ENCODE measurements around the gene MYO3B.
"Not testable (repeated sequence)": the region's sequence is repeated elsewhere in the genome, so short reads cannot be mapped to it uniquely, and the experiment has no call there.

The MYO3B gene

DNA sequence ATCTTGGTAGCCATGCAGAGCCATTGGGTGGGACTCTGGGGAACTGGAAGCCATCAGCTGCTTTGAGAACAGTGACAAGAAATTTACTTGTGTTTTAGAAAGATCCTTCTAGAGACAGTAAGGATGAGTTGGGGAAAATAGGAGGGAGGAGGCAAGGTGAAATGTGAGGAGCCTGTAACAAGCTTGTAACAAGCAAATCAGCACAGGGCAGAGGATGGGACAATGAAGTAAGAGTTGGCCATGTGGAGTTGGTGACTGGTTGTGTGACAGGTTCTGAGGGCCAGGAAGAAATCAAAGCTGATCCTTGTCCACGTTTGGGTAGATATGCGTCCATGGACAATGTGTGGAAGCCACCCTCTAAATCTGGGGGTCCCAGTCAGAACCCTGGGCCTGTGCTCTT, 84.4 kb downstream of the MYO3B start:
- DNase-seq = no peak

- DNase-seq = no peak
Observed at GRCh38 chr2:170262806-170263205, 84.9 kb downstream of the MYO3B start.

- not testable (repeated sequence) for DNase-seq
Observed at GRCh38 chr2:170263728-170264521, 86.0 kb downstream of the MYO3B start.

- DNase-seq = no peak
Observed at GRCh38 chr2:170264522-170264860, 86.5 kb downstream of the MYO3B start.

DNA sequence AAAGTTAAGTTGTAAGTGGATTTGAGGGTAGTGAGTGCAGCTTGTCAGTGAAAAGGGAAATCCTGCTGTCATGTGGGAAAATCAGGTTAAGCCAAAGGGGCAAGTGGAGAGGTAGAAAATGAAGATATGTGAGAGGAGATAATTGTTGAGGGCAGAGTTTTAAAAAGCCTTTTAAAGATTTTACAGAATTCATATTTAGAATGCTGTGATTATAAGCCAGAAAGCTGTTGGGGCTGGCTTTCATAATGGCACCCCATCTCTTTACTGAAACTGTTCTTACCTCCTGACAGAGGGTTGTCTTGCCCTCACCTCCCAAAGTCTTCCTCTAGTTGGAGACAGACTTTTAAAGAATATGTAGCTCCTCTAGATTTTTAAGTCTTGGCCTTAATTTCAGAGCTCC, 86.9 kb downstream of the MYO3B start:
- no peak for DNase-seq

DNA sequence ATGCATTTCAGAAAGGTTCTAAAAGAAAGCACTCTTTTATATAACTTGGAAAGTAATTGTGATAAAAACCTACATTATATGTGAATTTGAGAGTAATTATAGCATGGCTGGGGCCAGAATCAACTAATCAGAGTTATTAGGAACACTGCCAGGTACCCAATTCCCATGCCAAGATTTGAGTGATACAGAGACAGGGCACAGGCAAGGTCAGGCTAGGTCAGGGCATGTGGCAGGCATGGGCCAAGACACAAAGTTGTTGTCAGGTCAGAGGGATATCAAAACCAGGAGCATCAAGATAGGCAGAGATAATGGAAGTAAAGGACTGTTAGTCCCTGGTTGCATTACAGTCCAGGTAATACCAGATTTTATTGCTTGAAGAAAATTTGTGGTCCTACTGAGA, 87.4 kb downstream of the MYO3B start:
- no peak for DNase-seq

DNA sequence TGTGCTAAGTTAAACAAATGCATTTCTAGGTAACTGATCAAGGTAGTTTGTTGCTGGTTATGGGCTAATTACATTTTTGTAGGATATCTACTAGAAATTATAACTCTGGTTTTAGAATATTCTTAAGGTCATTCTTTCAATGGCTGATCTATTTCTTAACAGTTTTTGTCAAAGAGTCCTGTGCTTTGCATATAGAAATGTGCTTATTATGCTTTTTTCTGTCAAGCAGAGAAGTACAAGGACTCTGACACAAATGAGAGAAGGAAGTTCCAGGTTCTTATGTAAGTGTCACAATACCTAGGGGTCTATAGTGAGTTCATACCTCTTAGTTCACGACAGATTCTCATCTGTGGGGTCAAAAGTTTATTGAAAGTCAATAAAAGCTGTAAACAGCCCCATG, 88.4 kb downstream of the MYO3B start:
- DNase-seq = no peak

GRCh38 chr2:170267071-170267470, 89.1 kb downstream of the MYO3B start:
- DNase-seq = no peak

GRCh38 chr2:170270278-170270864, 92.4 kb downstream of the MYO3B start:
- DNase-seq = no peak

DNA sequence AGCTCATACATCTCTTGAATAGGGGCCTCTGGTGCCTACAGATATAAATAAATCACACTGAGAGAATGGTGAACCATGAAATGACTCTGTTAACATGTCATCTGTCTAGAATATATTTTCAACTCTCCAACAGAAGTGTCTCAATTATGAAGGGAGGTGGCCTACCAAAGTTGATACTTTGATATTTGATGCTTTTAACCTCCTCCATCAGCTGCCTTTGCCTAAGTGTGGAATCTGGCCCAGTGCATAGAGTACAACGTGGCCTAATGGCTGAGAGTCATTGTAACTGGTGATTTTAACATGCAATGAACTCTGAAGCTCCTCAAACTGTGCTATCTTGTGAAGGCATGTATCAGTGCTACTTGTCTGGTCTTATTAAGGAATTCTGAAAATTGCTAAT, 93.4 kb downstream of the MYO3B start:
- DNase-seq = no peak

DNA sequence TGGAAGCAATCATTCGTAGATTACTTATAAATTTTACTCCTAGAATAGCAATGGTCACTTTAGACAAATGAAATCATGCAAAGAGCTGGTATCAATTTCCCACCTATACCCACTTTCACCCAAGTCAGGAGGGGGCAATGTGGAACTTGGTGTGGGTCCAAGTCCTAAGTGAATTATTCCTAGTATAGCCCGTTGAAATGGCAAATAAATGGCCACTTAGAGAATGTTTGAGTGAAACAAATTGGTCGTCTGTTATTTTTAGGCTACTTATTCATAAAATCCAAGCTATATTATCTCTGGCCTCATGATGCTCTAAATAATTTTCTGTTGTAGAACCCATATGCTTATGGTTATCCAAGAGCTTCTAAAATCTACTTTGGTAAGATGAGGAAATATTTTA, 98.1 kb downstream of the MYO3B start:
- DNase-seq = no peak

DNA sequence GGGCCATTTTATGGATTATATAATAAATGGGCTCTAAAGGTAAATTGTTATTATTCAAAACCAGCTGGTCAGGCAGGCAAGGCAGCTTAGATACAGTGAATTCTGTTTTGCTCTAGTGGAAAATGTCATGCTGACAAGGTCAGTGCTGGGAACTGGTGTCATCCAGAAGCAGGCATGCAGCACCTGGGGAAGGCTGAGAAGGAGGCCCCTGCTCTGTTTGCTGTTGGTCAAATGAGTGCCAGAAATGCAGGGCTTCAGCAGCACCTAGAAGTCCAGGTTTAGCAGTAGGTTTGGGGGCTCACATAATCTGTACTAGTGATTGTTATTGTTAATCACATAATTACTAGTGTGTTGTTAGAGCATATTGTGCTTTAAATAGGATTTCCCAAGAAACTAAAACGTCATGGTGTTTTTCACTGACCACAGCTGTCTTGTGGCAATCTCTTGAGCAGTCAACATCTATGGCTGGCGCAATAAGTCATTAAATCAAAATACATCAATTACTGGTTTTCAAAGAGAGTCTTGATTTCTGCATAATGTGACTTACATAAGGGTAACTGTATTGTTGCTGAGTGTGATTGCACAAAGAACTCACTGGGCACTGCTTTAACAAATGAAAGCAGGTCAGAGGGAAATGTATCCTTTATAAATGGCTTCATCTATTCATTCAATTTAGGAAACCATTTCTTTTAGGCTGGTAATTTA, 99.1 kb downstream of the MYO3B start:
- DNase-seq = peak in 1 of 58 donors; percentile 3

DNA sequence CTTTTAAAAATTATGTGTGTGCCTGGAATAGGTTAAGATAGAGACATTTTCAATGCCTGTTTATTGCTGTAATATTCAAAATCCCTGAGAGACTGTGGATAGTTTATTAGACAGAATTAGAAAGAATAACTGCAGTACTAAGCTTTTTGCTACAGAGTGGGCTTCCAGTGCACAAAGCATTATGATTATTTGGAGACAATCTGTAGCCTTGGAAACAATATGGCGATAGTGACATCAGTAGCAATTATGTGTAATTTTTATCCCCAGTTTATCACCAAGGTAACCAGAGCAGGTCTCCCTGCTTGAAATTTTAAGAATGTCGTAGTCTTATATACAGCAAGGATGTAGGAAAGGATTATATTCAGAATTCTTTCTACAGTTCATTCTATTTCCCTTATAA, 100.0 kb downstream of the MYO3B start:
- DNase-seq = no peak

DNA sequence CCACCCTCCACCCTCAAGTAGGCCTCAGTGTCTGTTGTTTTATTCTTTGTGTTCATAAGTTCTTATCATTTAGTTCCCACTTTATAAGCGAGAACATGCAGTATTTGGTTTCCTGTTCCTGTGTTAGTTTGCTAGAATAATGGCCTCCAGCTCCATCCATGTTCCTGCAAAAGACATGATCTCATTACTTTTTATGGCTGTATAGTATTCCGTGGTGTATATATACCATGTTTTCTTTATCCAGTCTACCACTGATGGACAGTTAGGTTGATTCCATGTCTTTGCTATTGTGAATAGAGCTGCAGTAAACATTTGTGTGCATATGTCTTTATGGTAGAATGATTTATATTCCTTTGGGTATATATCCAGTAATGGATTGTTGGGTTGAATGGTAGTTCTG, 101.7 kb downstream of the MYO3B start:
- not testable (repeated sequence) for DNase-seq

- DNase-seq = no peak
Observed at GRCh38 chr2:170282851-170283250, 104.9 kb downstream of the MYO3B start.

DNA sequence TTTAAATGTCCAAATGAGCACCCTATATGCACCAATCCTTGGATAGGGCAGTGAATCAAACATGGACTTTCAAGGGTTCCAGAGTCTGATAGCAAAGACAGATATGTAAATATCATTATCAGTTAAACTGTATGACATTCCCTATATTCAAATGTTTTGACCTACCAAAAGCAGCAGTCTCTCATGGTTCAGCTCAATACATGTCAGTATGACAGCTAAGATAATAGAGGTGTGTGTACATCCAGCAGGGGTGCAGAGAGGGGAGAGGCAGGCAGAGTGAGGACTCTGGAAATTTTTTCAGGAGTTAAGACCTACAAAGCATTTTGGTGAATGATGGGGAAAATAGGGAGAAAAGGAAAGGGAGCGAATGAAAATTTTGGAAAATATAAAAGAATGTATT, 106.3 kb downstream of the MYO3B start:
- no peak for DNase-seq

DNA sequence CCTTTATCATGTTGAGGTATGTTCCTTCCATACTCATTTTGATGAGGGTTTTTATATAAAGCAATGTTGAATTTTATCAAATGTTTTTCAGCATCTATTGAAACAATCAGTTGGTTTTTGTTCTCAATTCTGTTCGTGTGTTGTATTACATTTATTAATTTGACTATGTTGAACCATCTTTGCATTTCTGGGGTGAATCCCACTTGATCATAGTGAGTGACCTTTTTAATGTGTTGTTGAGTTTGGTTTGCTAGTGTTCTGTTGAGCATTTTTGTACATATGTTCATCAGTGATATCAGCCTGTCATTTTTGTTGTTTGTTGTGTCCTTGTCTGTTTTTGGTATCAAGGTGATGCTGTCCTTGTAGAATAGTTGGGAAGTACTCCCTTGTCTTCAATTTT, 110.9 kb downstream of the MYO3B start:
- DNase-seq = no peak

DNA sequence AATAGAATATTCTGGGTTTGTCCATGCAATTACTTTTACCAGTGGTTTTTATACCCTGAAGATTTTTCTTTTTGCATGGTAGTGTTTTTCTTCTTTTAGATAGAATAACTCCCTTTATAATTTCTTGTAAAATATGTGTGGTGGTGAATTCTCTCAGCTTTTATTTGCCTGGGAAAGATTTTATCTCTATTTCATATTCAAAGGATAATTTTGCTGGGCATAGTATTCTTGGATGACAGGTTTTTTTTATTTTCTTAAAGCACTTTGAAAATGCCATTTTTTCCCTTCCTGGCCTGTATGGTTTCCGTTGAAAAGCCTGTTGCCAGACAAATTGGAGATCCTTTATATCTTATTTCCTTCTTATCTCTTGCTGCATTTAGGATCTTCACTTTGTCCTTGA, 113.5 kb downstream of the MYO3B start:
- DNase-seq = no peak

GRCh38 chr2:170292415-170292814, 114.5 kb downstream of the MYO3B start:
- no peak for DNase-seq

DNA sequence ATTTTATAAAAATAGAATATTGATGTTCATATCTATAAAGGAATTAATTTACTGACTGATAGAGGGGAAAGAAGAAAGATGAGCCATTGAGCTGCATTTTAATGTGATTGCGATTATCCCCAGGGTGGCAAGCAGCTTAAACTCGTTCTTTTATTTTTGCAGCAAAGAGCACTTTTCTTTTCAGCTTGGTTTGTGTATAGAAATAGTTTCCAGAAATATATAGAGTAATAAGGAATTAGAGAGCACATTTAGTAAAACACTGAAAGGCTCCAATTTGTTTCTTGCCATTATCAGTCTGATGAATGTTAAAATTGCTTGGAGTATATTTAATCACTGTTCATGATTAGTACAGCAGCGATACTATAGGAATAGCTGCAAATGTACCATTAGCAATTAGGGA, 119.5 kb downstream of the MYO3B start:
- DNase-seq = no peak

DNA sequence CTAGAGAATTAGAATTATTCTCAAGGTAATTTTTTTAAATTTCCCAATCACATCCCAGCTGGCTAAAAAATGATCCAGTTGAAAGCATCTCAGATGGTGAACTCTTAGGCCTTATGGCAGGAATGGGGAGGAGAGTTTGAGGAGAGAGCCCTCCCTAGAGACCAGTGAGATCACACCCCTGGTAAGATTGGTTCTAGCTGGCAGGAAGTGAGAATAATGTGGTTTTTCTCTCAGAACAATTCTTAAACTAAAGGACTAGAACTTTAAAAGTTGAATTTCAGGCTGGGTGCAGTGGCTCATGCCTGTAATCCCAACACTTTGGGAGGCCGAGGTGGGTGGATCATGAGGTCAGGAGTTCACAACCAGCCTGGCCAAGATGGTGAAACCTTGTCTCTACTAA, 120.2 kb downstream of the MYO3B start:
- DNase-seq = no peak

DNA sequence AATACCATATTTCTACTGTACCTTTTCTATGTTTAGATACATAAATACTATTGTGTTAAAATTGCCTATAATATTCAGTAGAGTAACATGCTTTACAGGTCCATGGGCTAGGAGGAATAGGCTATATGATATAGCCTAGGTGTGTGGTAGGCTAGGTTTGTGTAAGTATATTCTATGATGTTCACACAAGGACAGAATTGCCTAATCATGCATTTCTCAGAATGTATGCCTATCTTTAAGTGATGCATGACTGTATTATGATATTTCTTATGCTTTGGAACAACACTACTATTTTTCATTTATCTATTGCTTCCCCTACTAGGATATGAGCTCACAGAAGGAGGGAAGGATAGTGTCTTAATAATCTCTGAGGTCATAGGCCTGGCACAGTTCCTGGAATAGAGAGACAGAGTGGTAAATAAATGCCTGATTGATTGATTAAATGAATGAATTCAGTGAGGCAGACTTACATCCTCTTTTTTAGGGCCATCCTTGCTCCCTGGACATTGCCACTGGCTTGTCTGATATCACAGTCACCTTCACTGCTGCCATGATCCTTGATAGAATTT, 121.0 kb downstream of the MYO3B start:
- DNase-seq = no peak

- DNase-seq = no peak
Observed at GRCh38 chr2:170300993-170301392, 123.0 kb downstream of the MYO3B start.

All from anterior cingulate cortex (tissue), 58 donors.